Hematopoietic multipotent progenitor cell treated with erythropoietin and hydrocortisone succinate and interleukin-3 and kit ligand, for 17 days (in vitro differentiated cells): ENCODE results near the gene PAX7.

Experiments used
- DNase-seq: peaks from one replicate; pipeline ENCODE4 v3.0.0-alpha.2; 2015; ENCODE audit warnings: low spot score

The PAX7 gene

GRCh38 chr1:18641005-18641941 is 10.6 kb downstream of the PAX7 start:
- no peak for DNase-seq

- DNase-seq, result no peak
These were observed 11.8 kb downstream of the PAX7 start for GRCh38 chr1:18642278-18643095.

DNA sequence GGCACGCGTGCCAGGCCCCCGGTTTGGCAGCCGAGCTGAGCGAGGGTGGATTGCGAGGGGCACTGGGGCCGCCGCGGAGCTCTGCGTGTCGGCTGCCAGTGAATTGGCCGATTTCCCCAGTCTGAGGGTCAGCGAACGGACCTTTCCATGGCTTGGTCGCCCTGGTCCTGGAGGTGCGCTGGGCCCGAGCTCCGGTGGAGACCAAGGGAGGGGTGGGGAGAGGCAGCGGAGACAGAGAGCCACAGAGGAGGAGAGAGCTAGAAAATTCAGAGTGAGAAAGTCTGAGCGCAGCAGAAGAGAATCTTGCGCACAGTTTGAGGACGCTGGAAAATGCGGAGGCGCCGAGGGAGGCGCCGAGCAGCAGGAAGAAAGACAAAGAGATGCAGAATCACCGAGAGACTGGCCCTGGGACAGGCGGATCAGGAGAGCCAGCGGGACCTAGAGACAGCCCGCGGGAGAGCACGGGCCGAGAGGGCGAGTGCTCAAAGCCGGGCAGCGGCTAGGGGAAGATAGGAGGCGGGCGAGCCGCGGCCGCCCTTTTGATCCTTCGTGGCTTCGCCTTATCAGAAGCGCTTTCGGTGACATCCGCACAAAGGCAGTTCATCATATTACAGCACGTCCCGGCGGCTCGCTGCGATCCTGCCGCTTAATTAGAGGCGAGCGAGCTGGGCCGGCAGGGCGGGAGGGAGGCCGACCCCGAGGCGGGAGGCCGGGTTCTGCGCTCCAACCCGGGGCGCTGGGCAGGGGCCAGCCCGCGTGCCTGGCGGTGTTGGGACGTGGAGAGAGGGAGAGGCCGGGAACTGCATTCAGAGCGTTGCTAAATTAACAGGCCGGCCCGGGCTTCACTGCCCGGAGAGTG is 12.7 kb downstream of the PAX7 start:
- no peak for DNase-seq

- DNase-seq, result no peak
These were observed 13.4 kb downstream of the PAX7 start for GRCh38 chr1:18644013-18644399.

- no peak for DNase-seq
These were observed 13.8 kb downstream of the PAX7 start for GRCh38 chr1:18644446-18644845.

GRCh38 chr1:18644973-18645746 is 14.5 kb downstream of the PAX7 start:
- no peak for DNase-seq

DNA sequence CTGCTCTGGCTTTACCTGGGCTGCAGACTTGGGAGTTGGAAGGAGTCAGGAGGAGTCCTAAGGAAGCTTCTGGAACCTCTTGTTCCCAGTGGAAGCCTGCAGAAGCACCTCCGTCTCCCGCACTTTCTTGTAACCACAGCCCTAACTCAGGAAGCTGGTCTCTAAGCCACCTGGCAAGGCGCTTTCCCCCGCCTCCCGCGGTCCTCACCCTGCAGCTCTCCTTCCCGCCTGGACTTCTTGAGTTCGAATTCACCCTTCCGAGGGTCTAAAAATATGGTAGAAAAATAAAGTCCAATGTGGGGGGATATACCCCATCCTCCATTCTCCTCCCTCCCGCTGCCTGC is 15.1 kb downstream of the PAX7 start:
- DNase-seq, result no peak

DNA sequence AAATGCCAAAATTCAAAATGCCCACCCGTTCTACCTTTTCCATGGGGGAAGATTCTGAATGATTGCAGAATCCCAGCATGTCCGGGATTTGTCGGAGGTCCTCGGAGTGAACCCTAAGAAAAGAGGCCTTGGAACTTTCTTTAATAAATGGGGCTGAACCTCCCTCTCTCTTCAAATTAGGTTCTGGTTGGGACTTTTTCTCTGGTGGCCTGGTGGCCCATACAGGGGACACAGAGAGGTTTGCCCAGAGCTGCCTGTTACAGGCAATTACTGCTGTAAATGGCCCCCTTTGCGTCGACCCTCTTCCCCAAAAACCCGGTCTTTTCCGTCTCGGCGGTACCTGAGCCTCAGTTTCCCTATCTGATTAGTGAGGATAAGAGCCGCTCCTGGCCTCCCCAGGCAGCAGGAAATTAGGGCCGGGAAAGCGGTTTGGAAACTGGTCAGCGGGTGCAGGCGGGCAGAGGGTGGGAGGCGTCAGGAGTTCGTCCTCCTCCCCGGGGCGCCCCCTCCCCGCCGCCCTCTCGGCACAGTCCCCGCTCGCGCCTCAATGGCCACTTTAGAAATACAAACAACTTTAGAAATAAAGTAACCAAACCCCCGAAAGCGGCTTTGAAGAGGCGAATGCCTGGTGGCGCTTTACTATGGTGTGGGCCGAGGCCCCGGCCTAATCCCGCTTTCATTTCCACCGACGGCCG is 15.6 kb downstream of the PAX7 start:
- no peak for DNase-seq

GRCh38 chr1:18646786-18647410 is 16.3 kb downstream of the PAX7 start:
- no peak for DNase-seq

- DNase-seq, result no peak
These were observed 17.1 kb downstream of the PAX7 start for GRCh38 chr1:18647681-18648214.

DNA sequence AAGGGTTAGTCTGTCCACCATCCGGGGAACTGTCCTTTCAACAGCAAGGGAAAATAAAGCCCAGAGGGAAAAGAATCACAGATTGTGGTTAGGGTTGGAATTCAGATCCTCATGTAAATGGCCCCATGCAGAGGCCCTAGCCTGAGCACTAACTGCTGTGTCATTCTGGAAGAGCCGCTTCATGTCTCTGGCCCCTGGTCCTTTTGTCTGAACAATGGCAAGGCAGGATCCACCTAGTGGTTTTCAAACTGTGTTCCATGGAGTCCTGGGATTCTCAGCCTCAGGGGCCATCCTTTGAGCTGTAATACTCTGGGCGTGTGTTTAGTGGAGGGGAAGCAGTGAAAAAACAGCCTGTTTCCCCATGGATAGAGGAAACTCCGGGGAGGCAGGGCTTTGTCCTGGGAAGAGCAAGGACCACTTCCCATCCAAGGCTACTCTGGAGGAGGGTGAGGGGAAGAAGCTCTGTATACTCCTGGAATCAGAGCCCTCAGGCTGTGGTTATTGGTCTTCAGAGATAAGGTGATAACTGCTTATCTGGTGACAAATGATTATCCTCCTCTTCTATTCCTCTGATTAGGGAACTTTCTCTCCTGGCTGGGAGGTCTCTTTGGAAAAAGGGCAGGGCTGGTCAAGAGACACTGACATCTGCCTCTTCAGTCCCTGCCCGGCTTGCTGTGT is 19.2 kb downstream of the PAX7 start:
- no peak for DNase-seq

DNA sequence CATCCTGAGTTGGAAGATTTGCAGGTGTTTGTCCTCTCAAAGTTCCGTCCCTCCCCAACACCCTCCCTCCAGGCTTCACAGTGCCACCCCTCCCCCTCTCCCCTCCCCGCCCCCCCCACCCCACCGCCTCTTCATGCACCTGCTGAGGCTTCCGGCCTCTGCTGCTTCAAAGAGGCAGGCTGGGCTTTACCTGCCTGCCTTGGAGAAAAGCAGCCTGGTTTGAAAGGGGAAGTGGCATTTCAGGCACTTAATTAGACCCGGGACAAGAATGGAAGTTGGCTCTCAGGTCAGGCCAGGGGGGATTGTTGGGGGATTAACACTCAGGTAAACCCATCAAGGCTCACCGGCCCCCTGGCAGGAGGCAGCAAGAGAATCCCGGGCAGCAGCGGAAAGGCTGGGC is 21.1 kb downstream of the PAX7 start:
- no peak for DNase-seq

- no peak for DNase-seq
These were observed 22.1 kb downstream of the PAX7 start for GRCh38 chr1:18652791-18653190.

- no peak for DNase-seq
These were observed 22.7 kb downstream of the PAX7 start for GRCh38 chr1:18653367-18653766.

DNA sequence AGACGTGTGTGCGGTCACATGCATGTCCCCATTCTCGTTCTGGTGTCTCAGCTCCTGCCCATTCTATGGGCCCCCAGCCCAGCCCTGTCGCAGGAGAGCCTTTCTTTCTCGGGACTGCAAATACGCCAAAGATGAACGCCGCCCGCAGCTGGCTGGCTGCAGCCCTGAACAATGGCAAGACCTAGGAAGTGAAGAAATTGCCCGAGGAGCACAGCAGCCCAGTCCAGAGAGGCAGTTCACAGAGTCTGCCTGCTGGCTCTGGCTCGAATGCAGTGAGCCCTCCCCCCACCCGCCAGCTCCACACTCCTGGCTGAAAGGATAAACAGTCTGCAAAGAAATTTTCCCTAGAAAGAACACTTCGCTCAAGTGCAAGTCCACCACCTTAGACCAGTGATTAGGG is 23.3 kb downstream of the PAX7 start:
- no peak for DNase-seq

GRCh38 chr1:18654599-18654998 is 24.0 kb downstream of the PAX7 start:
- DNase-seq, result no peak

DNA sequence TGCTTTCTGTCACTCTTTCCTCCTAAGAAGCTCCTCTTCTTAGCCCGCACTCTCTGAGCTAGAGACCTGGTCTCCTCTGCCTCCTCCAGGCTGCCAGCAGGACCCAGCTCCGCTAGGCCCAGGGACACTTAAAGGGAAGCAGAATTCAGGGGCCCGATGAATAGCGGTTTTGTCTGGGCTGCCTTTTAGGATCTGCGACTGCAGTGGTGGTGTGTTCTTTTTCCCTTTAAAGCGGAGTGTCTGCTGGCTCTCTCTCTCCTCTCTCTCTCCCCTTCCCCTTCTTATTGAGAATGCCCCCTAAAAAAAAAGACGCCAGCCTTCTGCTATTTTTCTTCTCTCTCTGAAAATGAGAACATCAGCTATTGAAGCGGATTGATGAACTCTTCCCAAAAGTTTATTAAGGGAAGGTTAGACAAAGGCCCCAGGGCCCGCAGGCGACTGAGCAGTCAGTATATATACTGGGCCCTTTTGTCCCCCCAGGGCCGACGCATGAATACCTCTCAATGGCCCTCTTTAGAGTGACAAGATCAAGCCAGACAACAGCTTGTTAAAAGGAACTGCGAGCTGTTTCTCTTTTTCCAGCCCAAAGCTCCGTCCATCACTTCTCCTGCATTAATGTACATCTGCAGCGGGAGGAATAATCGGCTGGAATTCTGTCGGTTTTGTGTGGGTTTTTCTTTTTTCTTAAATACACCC is 27.0 kb downstream of the PAX7 start:
- DNase-seq, result no peak

DNA sequence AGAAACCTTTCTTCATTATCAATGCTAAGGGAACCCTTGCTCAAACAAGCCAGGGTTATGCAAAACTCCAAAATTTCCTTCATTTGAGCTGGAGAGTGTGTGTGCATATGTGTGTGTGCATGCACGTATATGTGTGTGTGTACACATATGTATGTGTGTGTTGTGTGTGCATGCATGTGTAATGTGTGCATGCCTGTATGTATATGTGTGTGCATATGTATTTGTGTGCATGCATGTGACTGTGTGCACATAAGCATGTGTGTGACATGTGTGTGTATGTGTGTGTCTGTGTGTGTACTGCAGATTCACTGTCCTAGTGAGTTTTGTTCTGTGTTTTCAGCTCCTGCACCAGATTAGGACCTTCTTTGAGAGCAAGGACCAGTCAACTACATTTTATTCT is 28.2 kb downstream of the PAX7 start:
- no peak for DNase-seq
